WI38 (cell line): Measurements from ENCODE around the gene SNX30.

Experiments
- H3K4me3 ChIP-seq: 2 replicates; pipeline ENCODE4 v1.5.1; 2011; ENCODE audit warnings: low read depth, mild to moderate bottlenecking, control low read depth, low read length
- TF ChIP-seq, protein P1 (sequence below): IDR thresholded peaks from 2 replicates; pipeline ENCODE4 v1.5.1; 2012; ENCODE audit warnings: low read depth, mild to moderate bottlenecking, control low read depth, low read length

Gene SNX30, protein sequence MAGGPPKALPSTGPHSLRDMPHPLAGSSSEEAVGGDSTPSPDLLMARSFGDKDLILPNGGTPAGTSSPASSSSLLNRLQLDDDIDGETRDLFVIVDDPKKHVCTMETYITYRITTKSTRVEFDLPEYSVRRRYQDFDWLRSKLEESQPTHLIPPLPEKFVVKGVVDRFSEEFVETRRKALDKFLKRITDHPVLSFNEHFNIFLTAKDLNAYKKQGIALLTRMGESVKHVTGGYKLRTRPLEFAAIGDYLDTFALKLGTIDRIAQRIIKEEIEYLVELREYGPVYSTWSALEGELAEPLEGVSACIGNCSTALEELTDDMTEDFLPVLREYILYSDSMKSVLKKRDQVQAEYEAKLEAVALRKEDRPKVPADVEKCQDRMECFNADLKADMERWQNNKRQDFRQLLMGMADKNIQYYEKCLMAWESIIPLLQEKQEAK

DNA sequence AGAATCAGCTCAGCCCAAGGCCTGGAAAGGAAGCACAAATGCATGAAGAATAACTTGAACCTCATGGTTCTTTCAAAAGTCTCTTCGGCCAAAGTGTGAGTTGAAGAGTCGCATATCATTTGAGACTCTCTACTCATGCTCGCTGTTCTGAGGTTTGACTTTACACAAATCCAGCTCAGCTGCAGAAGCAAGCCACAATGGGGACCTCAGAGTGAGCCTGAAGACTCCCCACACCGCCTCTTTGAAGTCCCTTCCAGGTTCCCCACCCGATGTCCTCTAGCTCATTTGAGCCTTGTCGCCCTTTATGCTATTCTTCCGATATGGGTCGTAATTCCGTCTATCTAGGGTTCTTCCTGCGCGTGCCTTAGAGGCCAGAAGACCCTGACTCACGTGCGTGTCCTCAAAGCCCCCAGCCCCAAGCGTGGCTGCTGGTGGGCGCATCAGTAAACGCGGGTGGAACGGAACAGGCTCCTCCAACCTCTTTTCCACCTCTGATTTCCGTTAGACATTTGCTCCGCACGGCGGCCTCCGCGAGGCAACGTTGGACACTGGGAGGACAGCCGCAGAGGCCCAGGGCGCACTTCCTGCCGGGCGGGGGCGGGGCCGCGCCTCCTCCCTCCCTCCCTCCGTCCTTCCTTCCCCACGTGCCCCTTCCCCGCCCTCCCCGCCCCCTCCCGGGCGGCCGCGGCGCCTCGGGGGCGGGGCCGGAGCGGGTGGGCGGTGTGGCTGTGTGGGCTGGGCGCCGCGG lies at the start of gene SNX30:
SNX30 (plus strand) TSS at position 745 of the 748 bp plus-strand sequence. CDS start 242 bp downstream, outside the sequence.
- TF ChIP-seq, protein P1, sequence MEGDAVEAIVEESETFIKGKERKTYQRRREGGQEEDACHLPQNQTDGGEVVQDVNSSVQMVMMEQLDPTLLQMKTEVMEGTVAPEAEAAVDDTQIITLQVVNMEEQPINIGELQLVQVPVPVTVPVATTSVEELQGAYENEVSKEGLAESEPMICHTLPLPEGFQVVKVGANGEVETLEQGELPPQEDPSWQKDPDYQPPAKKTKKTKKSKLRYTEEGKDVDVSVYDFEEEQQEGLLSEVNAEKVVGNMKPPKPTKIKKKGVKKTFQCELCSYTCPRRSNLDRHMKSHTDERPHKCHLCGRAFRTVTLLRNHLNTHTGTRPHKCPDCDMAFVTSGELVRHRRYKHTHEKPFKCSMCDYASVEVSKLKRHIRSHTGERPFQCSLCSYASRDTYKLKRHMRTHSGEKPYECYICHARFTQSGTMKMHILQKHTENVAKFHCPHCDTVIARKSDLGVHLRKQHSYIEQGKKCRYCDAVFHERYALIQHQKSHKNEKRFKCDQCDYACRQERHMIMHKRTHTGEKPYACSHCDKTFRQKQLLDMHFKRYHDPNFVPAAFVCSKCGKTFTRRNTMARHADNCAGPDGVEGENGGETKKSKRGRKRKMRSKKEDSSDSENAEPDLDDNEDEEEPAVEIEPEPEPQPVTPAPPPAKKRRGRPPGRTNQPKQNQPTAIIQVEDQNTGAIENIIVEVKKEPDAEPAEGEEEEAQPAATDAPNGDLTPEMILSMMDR = no peak
- H3K4me3 ChIP-seq = peak within 1 kb of the TSS; percentile 86

DNA sequence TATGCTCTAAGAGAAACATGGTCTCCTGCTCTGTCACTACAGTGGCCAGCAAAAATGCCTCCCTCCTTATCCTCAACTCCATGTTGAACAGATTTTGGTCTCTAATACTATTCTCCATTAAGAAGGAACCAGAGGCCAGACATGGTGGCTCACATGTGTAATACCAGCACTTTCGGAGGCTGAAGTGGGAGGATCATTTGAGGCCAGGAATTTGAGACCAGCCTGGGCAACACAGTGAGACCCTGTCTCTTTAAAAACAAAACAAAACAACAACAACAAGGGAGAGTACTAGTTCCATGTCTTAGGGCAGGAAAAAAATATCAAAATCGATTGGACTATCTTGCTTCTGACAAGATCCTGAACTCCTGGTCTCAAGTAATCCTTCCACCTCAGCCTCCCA lies 47.3 kb upstream of the SNX30 start:
- TF ChIP-seq, protein P1 = no peak
- H3K4me3 ChIP-seq = no peak overlapping the region

DNA sequence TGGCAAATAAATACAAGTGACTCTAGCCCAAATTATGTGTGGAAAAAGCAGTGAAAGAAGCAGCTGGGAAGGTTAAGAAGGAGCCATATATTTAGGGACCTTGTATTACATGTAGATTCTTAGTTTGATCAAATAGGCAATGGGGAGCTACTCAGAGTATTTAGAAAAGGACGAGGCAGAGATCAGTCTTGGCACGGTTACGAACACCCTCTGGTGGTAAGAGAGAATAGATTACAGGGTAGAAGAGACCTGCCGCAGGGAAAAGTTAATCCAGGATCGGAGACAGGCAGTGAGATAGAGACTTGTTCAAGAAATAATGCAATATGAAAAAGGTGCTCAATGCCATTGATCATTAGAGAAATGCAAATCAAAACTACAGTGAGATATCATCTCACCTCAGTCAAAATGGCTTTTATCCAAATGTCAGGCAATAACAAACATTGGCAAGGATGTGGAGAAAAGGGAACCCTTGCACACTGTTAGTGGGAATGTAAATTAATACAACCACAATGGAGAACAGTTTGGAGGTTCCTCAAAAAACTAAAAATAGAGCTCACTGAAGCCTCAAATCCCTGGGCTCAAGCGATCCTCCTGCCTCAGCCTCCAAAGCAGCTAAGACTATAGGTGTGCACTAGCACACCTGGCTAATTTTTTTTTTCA lies 44.7 kb upstream of the SNX30 start:
- H3K4me3 ChIP-seq = no peak overlapping the region
- TF ChIP-seq, protein P1 = 0 out of 2 replicates have a peak, but pooled peaks have one; percentile 13

DNA sequence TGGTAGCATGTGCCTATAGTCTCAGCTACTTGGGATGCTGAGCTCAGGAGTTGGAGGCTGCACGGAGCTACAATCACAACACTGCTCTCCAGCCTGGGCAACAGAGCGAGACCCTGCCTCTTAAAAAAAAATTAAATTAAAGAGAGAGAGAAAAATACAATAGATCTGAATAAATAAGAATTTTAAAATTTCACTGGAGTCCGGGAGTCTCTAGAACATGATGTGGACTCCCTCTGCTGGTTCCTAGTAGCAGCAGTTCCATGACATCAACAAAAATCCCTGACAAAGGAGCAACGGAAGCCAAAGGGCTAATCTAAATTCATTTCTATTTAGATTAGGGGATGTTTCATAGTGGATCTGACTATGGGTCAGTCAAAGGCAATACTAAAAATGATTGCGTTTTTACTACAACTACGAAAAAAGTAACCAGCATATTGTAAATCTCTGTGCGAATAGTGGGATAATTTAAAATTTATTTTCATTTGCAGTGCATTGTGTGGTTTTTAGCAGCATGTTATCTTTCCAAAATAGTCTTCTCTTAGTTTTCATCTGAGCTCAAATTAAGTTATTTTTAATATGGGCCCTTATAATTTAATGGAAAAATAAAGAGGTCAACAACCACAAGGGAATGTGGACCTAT lies 39.4 kb upstream of the SNX30 start:
- TF ChIP-seq, protein P1 = peak; percentile 62
- no peak overlapping the region for H3K4me3 ChIP-seq

DNA sequence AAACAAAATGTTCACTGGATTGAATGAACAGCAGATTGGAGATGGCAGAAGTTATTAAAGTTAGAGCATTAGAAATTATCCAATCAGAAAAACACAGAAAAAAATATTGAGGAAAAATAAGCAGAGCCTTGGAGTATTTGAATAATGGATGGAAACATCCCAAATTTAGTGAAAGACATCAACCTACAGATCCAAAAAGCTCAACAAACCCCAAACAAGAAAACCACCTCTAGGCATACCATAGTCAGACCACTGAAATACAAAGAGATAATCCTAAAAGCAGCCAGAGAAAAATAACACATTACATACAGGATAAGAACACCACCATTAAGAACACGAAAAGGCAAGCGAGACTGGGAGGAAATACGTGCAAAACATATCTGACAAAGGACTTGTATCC lies 37.9 kb upstream of the SNX30 start:
- H3K4me3 ChIP-seq = no peak overlapping the region
- TF ChIP-seq, protein P1 = no peak

DNA sequence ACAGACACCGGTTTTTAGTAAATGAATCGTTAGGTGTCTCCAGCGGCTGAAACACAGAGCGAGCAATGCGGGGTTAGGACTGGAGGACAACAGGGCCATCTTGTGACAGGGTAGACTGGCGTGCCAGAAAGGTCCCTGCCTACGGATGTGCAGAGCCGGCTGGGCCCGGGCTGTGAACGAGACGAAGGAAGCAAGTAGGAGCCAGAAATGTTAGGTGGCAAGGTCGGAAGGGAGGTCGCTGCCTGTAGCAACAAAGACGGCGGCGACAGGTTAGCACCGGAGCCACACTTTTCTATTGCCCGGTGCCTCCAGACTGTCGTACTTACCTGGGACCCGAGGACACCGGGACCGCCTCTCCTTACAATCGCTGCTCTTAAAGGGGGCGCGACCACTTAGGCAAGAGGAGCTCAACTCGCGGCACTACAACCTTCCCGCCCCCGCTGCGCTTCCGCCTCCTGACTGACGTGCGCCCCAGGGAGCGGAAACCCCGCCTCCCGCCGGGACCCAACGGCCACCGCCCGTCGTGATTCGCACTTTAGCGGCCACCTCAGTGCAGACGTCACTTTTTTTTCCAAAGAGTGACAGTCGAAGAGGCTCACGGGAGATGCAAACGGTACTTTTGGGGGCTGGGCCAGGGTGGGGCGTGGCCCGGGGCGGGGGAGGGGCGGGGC lies 32.8 kb upstream of the SNX30 start, which contains the start of gene INIP:
INIP (minus strand) TSS at position 457 of the 671 bp plus-strand sequence. CDS start 1,632 bp downstream, outside the sequence.
- TF ChIP-seq, protein P1 = no peak
- H3K4me3 ChIP-seq = peak within 1 kb of the TSS; percentile 89
